Measurements from ENCODE around the gene TEX11. TPM values are rescaled to one million over a fixed set of nuclear protein-coding genes. Genes with fewer than 3 reads are reported as not detected.
"Not testable (repeated sequence)": the region's sequence is repeated elsewhere in the genome, so short reads cannot be mapped to it uniquely, and the experiment has no call there.

The TEX11 gene
- total and polyA plus RNA-seq, 2 experiments from 2014 or later, result not detected

DNA sequence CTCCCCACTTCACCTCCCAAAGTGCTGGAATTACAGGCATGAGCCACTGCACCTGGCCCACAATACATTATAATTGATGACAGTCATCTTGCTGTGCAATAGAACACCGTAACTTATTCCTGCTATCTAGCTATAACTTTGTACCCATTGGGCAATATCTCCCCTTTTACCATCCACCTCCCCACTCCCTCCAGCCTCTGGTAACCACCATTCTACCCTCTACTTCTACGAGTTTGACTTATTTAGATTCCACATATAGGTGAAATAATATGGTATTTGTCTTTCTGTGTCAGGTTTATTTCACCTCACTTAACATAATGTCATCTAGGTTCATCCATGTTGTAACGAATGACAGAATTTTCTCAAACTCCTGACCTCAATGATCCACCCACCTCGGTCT, 8.2 kb upstream of the TEX11 start:
- no peak for TF ChIP-seq CTCF (IDR thresholded peaks at IDR 0.05; ENCODE audit: low read depth, low read length)
- H3K4me3 ChIP-seq, result no peak overlapping the region
- DNase-seq (ENCODE audit: low read depth in 1 of 2, low spot score in 1 of 2), result no peak

DNA sequence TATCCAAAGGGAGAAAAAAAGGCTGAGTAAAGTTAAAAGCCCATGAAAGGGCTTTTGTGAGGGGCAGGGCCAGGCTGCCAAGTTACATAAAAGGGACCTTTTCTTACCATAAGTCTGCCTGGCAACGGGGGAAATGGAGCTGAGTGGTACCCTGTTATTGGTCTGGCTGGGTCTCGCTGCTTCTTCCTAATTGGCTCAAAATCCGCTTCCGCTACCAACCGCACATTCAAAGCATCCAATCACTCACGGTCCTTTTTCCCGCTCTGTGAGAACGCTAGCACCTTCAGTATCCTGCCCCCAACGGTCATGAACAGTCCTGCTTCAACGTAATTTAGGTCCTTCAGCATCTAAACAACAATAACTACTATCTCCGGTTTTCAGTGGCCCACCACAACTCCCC, 611 bp downstream of the TEX11 start:
- no peaks in the 10 kb centered on the region for H3K36me3 ChIP-seq
- H3K27me3 ChIP-seq, result no peaks in the 10 kb centered on the region
- H3K4me3 ChIP-seq, result no peak overlapping the region
- TF ChIP-seq CTCF (IDR thresholded peaks at IDR 0.05; ENCODE audit: low read depth, low read length), result no peak
- H3K9me3 ChIP-seq (ENCODE audit: low read depth), result no peaks in the 10 kb centered on the region
- H3K4me1 ChIP-seq (ENCODE audit: low read depth), result no peaks in the 10 kb centered on the region
- no peak for DNase-seq (ENCODE audit: low read depth in 1 of 2, low spot score in 1 of 2)
- H3K27ac ChIP-seq, result no peak overlapping the region

More for the DNA sequence above, 8.2 kb upstream of the TEX11 start:
- no peaks in the 10 kb centered on the region for H3K4me1 ChIP-seq (ENCODE audit: low read depth)
- no peaks in the 10 kb centered on the region for H3K36me3 ChIP-seq
- H3K27ac ChIP-seq, result no peak overlapping the region
- no peaks in the 10 kb centered on the region for H3K9me3 ChIP-seq (ENCODE audit: low read depth)
- H3K27me3 ChIP-seq, result no peaks in the 10 kb centered on the region

DNA sequence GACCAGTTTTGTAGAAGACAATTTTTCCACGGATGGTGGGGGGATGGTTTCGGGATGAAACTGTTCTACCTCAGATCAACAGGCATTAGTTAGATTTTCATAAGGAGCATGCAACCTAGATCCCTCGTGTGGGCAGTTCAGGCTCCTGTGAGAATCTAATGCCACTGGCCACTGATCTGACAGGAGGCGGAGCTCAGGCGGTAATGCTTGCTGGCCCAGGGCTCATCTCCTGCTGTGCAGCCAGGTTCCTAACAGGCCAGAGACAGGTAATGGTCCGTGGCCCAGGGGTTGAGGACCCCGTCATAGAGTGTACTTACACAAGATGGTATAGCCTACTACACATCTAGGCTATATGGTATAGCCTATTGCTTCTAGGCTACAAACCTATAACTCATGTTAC, 7.0 kb downstream of the TEX11 start:
- Histone ChIP-seq H3K27ac (no peak overlapping the region), H3K36me3 (no peaks in the 10 kb centered on the region), H3K27me3 (no peaks in the 10 kb centered on the region), H3K9me3 (ENCODE audit: low read depth) (no peaks in the 10 kb centered on the region), H3K4me1 (ENCODE audit: low read depth) (no peaks in the 10 kb centered on the region), H3K4me3 (no peak overlapping the region)
- DNase-seq (ENCODE audit: low read depth in 1 of 2, low spot score in 1 of 2), result no peak
- TF ChIP-seq CTCF (IDR thresholded peaks at IDR 0.05; ENCODE audit: low read depth, low read length), result no peak

- not testable (repeated sequence) for H3K36me3 ChIP-seq; H3K4me1 ChIP-seq (ENCODE audit: low read depth); H3K27ac ChIP-seq; H3K27me3 ChIP-seq; DNase-seq (ENCODE audit: low read depth in 1 of 2, low spot score in 1 of 2); H3K4me3 ChIP-seq; H3K9me3 ChIP-seq (ENCODE audit: low read depth)
Observed at GRCh38 chrX:70890441-70890840, 18.1 kb downstream of the TEX11 start.

GRCh38 chrX:70878902-70879301, 29.6 kb downstream of the TEX11 start:
- Histone ChIP-seq H3K9me3 (ENCODE audit: low read depth) (no peaks in the 10 kb centered on the region), H3K27ac (no peak overlapping the region), H3K4me3 (no peak overlapping the region), H3K27me3 (no peaks in the 10 kb centered on the region), H3K4me1 (ENCODE audit: low read depth) (no peaks in the 10 kb centered on the region), H3K36me3 (no peaks in the 10 kb centered on the region)
- no peak for DNase-seq (ENCODE audit: low read depth in 1 of 2, low spot score in 1 of 2)
- no peak for TF ChIP-seq CTCF (IDR thresholded peaks at IDR 0.05; ENCODE audit: low read depth, low read length)

- H3K9me3 ChIP-seq (ENCODE audit: low read depth), result no peaks in the 10 kb centered on the region
- H3K27ac ChIP-seq, result no peak overlapping the region
- H3K4me1 ChIP-seq (ENCODE audit: low read depth), result no peaks in the 10 kb centered on the region
- no peaks in the 10 kb centered on the region for H3K36me3 ChIP-seq
- no peaks in the 10 kb centered on the region for H3K27me3 ChIP-seq
- DNase-seq (ENCODE audit: low read depth in 1 of 2, low spot score in 1 of 2), result no peak
- no peak overlapping the region for H3K4me3 ChIP-seq
- no peak for TF ChIP-seq CTCF (IDR thresholded peaks at IDR 0.05; ENCODE audit: low read depth, low read length)
Observed at GRCh38 chrX:70852294-70852693, 56.2 kb downstream of the TEX11 start.

GRCh38 chrX:70844081-70844480, 64.4 kb downstream of the TEX11 start:
- not testable (repeated sequence) for H3K9me3 ChIP-seq (ENCODE audit: low read depth); H3K27ac ChIP-seq; H3K4me1 ChIP-seq (ENCODE audit: low read depth); H3K4me3 ChIP-seq; H3K36me3 ChIP-seq; DNase-seq (ENCODE audit: low read depth in 1 of 2, low spot score in 1 of 2); H3K27me3 ChIP-seq

DNA sequence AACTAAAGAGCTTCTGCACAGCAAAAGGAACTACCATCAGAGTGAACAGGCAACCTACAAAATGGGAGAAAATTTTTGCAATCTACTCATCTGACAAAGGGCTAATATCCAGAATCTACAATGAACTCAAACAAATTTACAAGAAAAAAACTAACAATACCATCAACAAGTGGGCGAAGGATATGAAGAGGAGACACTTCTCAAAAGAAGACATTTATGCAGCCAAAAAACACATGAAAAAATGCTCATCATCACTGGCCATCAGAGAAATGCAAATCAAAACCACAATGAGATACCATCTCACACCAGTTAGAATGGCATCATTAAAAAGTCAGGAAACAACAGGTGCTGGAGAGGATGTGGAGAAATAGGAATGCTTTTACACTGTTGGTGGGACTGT, 64.9 kb downstream of the TEX11 start:
- H3K9me3 ChIP-seq (ENCODE audit: low read depth); H3K4me3 ChIP-seq; H3K27ac ChIP-seq; H3K4me1 ChIP-seq (ENCODE audit: low read depth); H3K27me3 ChIP-seq; H3K36me3 ChIP-seq; DNase-seq (ENCODE audit: low read depth in 1 of 2, low spot score in 1 of 2): not testable (repeated sequence)
